Loucy (cell line): ENCODE results near the gene SLITRK1.

ENCODE experiments used
- H2AFZ ChIP-seq: fragments of 200-600 bp; sonication (generic); 2 replicates; pipeline ENCODE4 v1.6.0; 2016; ENCODE audit warnings: antibody characterized with exemption, mild to moderate bottlenecking, low read length, moderate library complexity
- H3F3A ChIP-seq: fragments of 200-600 bp; 2 replicates; pipeline ENCODE4 v1.6.0; 2016; ENCODE audit warnings: antibody characterized with exemption, low read depth, mild to moderate bottlenecking
- H3K27me3 ChIP-seq: fragments of 200-600 bp; sonication (generic); 2 replicates; pipeline ENCODE4 v1.6.1; 2014; ENCODE audit warnings: low read length, mild to moderate bottlenecking; ENCODE audit not compliant: insufficient read depth, poor library complexity, severe bottlenecking
- H3K36me3 ChIP-seq: fragments of 200-600 bp; sonication (generic); 2 replicates; pipeline ENCODE4 v1.6.1; 2016; ENCODE audit warnings: low read length; ENCODE audit not compliant: insufficient read depth
- H3K4me1 ChIP-seq: fragments of 200-600 bp; sonication (generic); 2 replicates; pipeline ENCODE4 v1.5.1; 2014; ENCODE audit warnings: low read length, mild to moderate bottlenecking; ENCODE audit not compliant: insufficient read depth, poor library complexity, severe bottlenecking
- H3K4me2 ChIP-seq: fragments of 200-600 bp; sonication (generic); 2 replicates; pipeline ENCODE4 v1.6.0; 2014; ENCODE audit warnings: antibody characterized with exemption, low read length, low read depth, mild to moderate bottlenecking; ENCODE audit not compliant: poor library complexity, severe bottlenecking
- H3K4me3 ChIP-seq: fragments of 200-600 bp; sonication (generic); 2 replicates; pipeline ENCODE4 v1.5.1; 2014; ENCODE audit warnings: low read length, mild to moderate bottlenecking, mixed read lengths; ENCODE audit not compliant: poor library complexity, severe bottlenecking
- H3K79me2 ChIP-seq: fragments of 200-600 bp; sonication (generic); 2 replicates; pipeline ENCODE4 v1.6.1; 2014; ENCODE audit warnings: low read length; ENCODE audit not compliant: insufficient read depth
- H3K9ac ChIP-seq: fragments of 200-600 bp; sonication (generic); 2 replicates; pipeline ENCODE4 v1.6.0; 2014; ENCODE audit warnings: mild to moderate bottlenecking, low read depth, low read length, moderate library complexity; ENCODE audit not compliant: poor library complexity, severe bottlenecking
- H3K9me2 ChIP-seq: fragments of 200-600 bp; sonication (generic); replicated peaks from 2 replicates; pipeline ENCODE4 v1.6.1; 2016; ENCODE audit warnings: low read depth, low read length, mixed read lengths
- H3K9me3 ChIP-seq: fragments of 200-600 bp; sonication (generic); 2 replicates; pipeline ENCODE4 v1.6.1; 2014; ENCODE audit warnings: mild to moderate bottlenecking, antibody characterized with exemption, low read length, low read depth; ENCODE audit not compliant: insufficient read depth
- H4K20me1 ChIP-seq: fragments of 200-600 bp; sonication (generic); 2 replicates; pipeline ENCODE4 v1.6.0; 2014; ENCODE audit warnings: antibody characterized with exemption, low read length, mild to moderate bottlenecking; ENCODE audit not compliant: insufficient read depth, poor library complexity, severe bottlenecking
- CTCF ChIP-seq: fragments of 200-600 bp; sonication (generic); conservative IDR thresholded peaks from 2 replicates; pipeline ENCODE4 v1.5.1; 2014; ENCODE audit warnings: mild to moderate bottlenecking, antibody characterized with exemption, low read length
- EZH2phosphoT487 ChIP-seq: fragments of 200-600 bp; IDR thresholded peaks from 2 replicates; pipeline ENCODE4 v1.6.1; 2018; ENCODE audit warnings: antibody characterized with exemption, mild to moderate bottlenecking, moderate library complexity, borderline replicate concordance

The SLITRK1 gene

DNA sequence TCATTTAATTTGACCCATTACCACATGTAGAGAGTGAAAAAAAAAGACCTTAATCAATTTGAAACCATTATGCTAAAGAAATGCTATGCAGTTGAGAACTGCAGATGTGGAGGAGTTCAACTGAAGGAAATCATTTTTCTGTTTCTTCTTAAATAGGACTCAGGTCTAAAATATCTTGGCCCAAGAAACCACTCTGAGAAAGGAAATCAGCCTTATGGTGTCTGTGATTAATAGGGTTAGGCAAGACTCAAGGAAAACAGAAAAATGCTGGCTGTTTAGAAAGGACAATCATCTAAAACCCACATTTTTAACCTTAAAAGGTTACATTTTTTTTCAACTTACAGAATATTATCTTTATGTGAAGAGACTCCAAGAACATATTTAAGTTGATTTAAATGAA is 1.9 kb upstream of the SLITRK1 start:
- no peaks in the 10 kb centered on the region for H3K9me3 ChIP-seq

GRCh38 chr13:83883061-83883523 is 818 bp upstream of the SLITRK1 start:
- no peaks in the 10 kb centered on the region for H3K79me2 ChIP-seq
- H3K9me3 ChIP-seq, result no peaks in the 10 kb centered on the region
- H4K20me1 ChIP-seq, result no peaks in the 10 kb centered on the region
- TF ChIP-seq CTCF (no peak), EZH2phosphoT487 (no peak)
- no peak overlapping the region for H3K9ac ChIP-seq
- no peaks in the 10 kb centered on the region for H3K4me1 ChIP-seq
- H3K36me3 ChIP-seq, result no peaks in the 10 kb centered on the region
- no peaks in the 10 kb centered on the region for H3K9me2 ChIP-seq
- no peak overlapping the region for H2AFZ ChIP-seq
- no peaks in the 10 kb centered on the region for H3K27me3 ChIP-seq
- no peak overlapping the region for H3K4me3 ChIP-seq
- no peaks in the 10 kb centered on the region for H3F3A ChIP-seq
- H3K4me2 ChIP-seq, result no peak overlapping the region

More for the DNA sequence above, 1.9 kb upstream of the SLITRK1 start:
- H4K20me1 ChIP-seq, result no peaks in the 10 kb centered on the region
- no peaks in the 10 kb centered on the region for H3K27me3 ChIP-seq
- no peak overlapping the region for H3K4me3 ChIP-seq
- no peak overlapping the region for H3K4me2 ChIP-seq
- no peaks in the 10 kb centered on the region for H3K79me2 ChIP-seq
- no peak overlapping the region for H2AFZ ChIP-seq
- no peak overlapping the region for H3K9ac ChIP-seq
- H3F3A ChIP-seq, result no peaks in the 10 kb centered on the region
- no peaks in the 10 kb centered on the region for H3K36me3 ChIP-seq
- H3K9me2 ChIP-seq, result no peaks in the 10 kb centered on the region
- no peak for TF ChIP-seq EZH2phosphoT487
- H3K4me1 ChIP-seq, result no peaks in the 10 kb centered on the region

GRCh38 chr13:83882606-83882959 is 309 bp upstream of the SLITRK1 start:
- no peak overlapping the region for H3K9ac ChIP-seq
- H3K4me2 ChIP-seq, result no peak overlapping the region
- no peaks in the 10 kb centered on the region for H3K79me2 ChIP-seq
- H3K9me3 ChIP-seq, result no peaks in the 10 kb centered on the region
- no peaks in the 10 kb centered on the region for H3K9me2 ChIP-seq
- H3K36me3 ChIP-seq, result no peaks in the 10 kb centered on the region
- H3K4me1 ChIP-seq, result no peaks in the 10 kb centered on the region
- no peaks in the 10 kb centered on the region for H3K27me3 ChIP-seq
- H3F3A ChIP-seq, result no peaks in the 10 kb centered on the region
- H3K4me3 ChIP-seq, result no peak overlapping the region
- H4K20me1 ChIP-seq, result no peaks in the 10 kb centered on the region
- no peak overlapping the region for H2AFZ ChIP-seq
- TF ChIP-seq EZH2phosphoT487, result no peak
- TF ChIP-seq CTCF, result no peak

DNA sequence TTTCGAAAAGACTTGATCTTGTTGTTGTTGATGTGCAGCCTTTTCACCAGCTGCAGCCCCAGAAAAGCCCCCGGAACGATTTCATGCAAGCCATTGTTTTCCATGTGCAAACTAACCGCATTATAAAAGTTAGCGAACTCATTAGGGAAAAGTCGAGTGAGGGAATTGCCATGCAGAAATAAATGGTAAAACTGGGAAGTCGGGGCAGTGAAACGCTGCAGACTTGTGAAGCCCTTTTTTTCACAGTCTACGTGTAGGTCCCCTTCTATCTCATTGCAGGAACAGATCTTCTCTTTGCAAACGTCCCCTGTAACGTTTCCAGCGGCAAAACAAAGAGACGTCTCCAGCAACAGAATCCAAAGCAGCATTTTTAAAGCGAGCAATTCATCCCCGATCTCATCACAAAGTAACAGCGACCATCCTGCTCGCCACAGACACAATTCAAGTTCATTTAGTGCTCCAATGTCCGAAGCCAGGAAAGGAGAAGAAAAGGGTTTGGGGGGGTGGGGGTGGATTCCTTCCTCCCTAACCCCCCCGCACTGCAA is 1.1 kb downstream of the SLITRK1 start:
- no peak overlapping the region for H2AFZ ChIP-seq

More for the DNA sequence above, 1.1 kb downstream of the SLITRK1 start:
- H3F3A ChIP-seq, result no peaks in the 10 kb centered on the region
- H3K9me2 ChIP-seq, result no peaks in the 10 kb centered on the region
- H3K4me1 ChIP-seq, result no peaks in the 10 kb centered on the region
- no peaks in the 10 kb centered on the region for H3K27me3 ChIP-seq
- H3K36me3 ChIP-seq, result no peaks in the 10 kb centered on the region
- H4K20me1 ChIP-seq, result no peaks in the 10 kb centered on the region
- TF ChIP-seq EZH2phosphoT487, result no peak
- H3K9ac ChIP-seq, result no peak overlapping the region
- H3K79me2 ChIP-seq, result no peaks in the 10 kb centered on the region
- H3K4me2 ChIP-seq, result no peak overlapping the region
- no peaks in the 10 kb centered on the region for H3K9me3 ChIP-seq
- H3K4me3 ChIP-seq, result no peak overlapping the region
